Endothelial cell of umbilical vein (primary cell): ENCODE data around the gene U2AF2. TPM values are rescaled to one million over a fixed set of nuclear protein-coding genes. Genes with fewer than 3 reads are reported as not detected.

Source experiments
- BruUV-seq: library from RNA; stranded (reverse); fragments of 400-500 nt; replicated peaks from 2 replicates; lab custom pipeline; 2021; lab: Mats Ljungman, UMichigan
- CTCF ChIA-PET: fragments of 300-600, 350-600 bp; sonication (Branson Sonifier 250); formaldehyde crosslinking; loops from one replicate; lab custom pipeline; 2021; ENCODE audit warnings: antibody characterized with exemption, inconsistent platforms; lab: Charles Lee
- POLR2A ChIA-PET: fragments of 300-600, 350-600 bp; sonication (Branson Sonifier 250); formaldehyde crosslinking; loops from one replicate; lab custom pipeline; 2021; ENCODE audit warnings: antibody characterized with exemption, inconsistent platforms; lab: Charles Lee
- DNase-seq: peaks from one replicate; pipeline ENCODE4 v3.0.0-alpha.2; 2011; ENCODE audit warnings: low read depth, low spot score
- FAIRE-seq: peaks from 2 replicates; lab custom pipeline; 2011; peaks lifted over from hg19 to GRCh38; lab: Jason Lieb, UNC
- H2AFZ ChIP-seq: 2 replicates; pipeline ENCODE4 v1.6.0; 2012; ENCODE audit warnings: low read depth, low read length, control low read depth, inconsistent platforms
- H3K27ac ChIP-seq: 2 replicates; pipeline ENCODE4 v1.5.1; 2011; ENCODE audit warnings: low read depth, mild to moderate bottlenecking, control low read depth, low read length, moderate library complexity; ENCODE audit not compliant: insufficient read depth
- H3K27me3 ChIP-seq, 2 experiments: 2 replicates each; pipeline versions ENCODE4 v1.6.0 to v1.6.1; 2011; ENCODE audit warnings: low read length in 2 of 2, mixed read lengths in 1 of 2; ENCODE audit not compliant: control insufficient read depth in 2 of 2, insufficient read depth in 2 of 2
- H3K36me3 ChIP-seq, 2 experiments: 2 replicates in 1 of 2; 3 replicates in 1 of 2; pipeline ENCODE4 v1.5.1; 2011; ENCODE audit warnings: low read length in 2 of 2, mild to moderate bottlenecking in 1 of 2, moderate library complexity in 1 of 2; ENCODE audit not compliant: control insufficient read depth in 2 of 2, insufficient read depth in 2 of 2; ENCODE audit errors: extremely low read depth in 1 of 2
- H3K4me1 ChIP-seq: 3 replicates; pipeline ENCODE4 v1.5.1; 2011; ENCODE audit warnings: mild to moderate bottlenecking, low read length; ENCODE audit not compliant: control insufficient read depth, insufficient read depth; ENCODE audit errors: extremely low read depth
- H3K4me2 ChIP-seq: 2 replicates; pipeline ENCODE4 v1.6.1; 2011; ENCODE audit warnings: low read length, control low read depth, mixed read lengths; ENCODE audit not compliant: insufficient read depth
- H3K4me3 ChIP-seq, 3 experiments: fragments of 200-600 bp in 1 of 3; sonication (generic), shearing (Covaris generic) in 1 of 3; replicated peaks in 1 of 3; 2 replicates each; pipeline ENCODE4 v1.5.1; 2011 to 2016; ENCODE audit warnings: control low read depth in 3 of 3, low read length in 3 of 3, mild to moderate bottlenecking in 2 of 3, inconsistent platforms in 1 of 3, low read depth in 1 of 3, moderate library complexity in 1 of 3; ENCODE audit not compliant: insufficient read depth in 1 of 3
- H3K79me2 ChIP-seq: 2 replicates; pipeline ENCODE4 v1.6.0; 2012; ENCODE audit warnings: low read length, inconsistent platforms; ENCODE audit not compliant: control insufficient read depth, insufficient read depth
- H3K9ac ChIP-seq: replicated peaks from 2 replicates; pipeline ENCODE3; 2011; ENCODE audit warnings: low read length, control low read depth; ENCODE audit not compliant: insufficient read depth; ENCODE audit errors: extremely low read depth
- H3K9me1 ChIP-seq: replicated peaks from 3 replicates; pipeline ENCODE4 v1.6.0; 2011; ENCODE audit warnings: mild to moderate bottlenecking, low read length; ENCODE audit not compliant: control insufficient read depth, insufficient read depth; ENCODE audit errors: extremely low read depth
- H3K9me3 ChIP-seq: replicated peaks from 2 replicates; pipeline ENCODE4 v1.5.1; 2012; ENCODE audit warnings: low read length, inconsistent platforms; ENCODE audit not compliant: control insufficient read depth, insufficient read depth
- H4K20me1 ChIP-seq: replicated peaks from 2 replicates; pipeline ENCODE3; 2011; ENCODE audit warnings: mild to moderate bottlenecking, low read length; ENCODE audit not compliant: control insufficient read depth, insufficient read depth; ENCODE audit errors: extremely low read depth
- EZH2 ChIP-seq: IDR thresholded peaks from 2 replicates; pipeline ENCODE4 v1.6.1; 2012; ENCODE audit warnings: borderline replicate concordance, low read depth, mild to moderate bottlenecking, moderate library complexity, low read length, inconsistent platforms; ENCODE audit not compliant: severe bottlenecking
- FOS ChIP-seq: IDR thresholded peaks from 2 replicates; pipeline ENCODE4 v1.6.1; 2011; ENCODE audit warnings: mild to moderate bottlenecking, low read length, moderate library complexity, borderline replicate concordance; ENCODE audit not compliant: insufficient read depth
- GATA2 ChIP-seq: IDR thresholded peaks from 2 replicates; pipeline ENCODE4 v1.7.0; 2011; ENCODE audit warnings: low read depth, mild to moderate bottlenecking, moderate library complexity, mixed read lengths, low read length; ENCODE audit not compliant: insufficient read length, insufficient read depth
- JUN ChIP-seq: IDR thresholded peaks from 2 replicates; pipeline ENCODE4 v1.6.1; 2011; ENCODE audit warnings: borderline replicate concordance, low read depth; ENCODE audit not compliant: insufficient read length, insufficient read depth
- MYC ChIP-seq: IDR thresholded peaks from one replicate; pipeline ENCODE4 v1.6.1; 2011; ENCODE audit warnings: mild to moderate bottlenecking, low read depth, low read length
- POLR2A ChIP-seq: IDR thresholded peaks from 2 replicates; pipeline ENCODE4 v1.6.1; 2012; ENCODE audit warnings: low read depth, mild to moderate bottlenecking, control low read depth, low read length
- POLR2AphosphoS5 ChIP-seq: IDR thresholded peaks from 2 replicates; pipeline ENCODE4 v1.6.1; 2012; ENCODE audit warnings: low read depth, mild to moderate bottlenecking, control low read depth, low read length, moderate library complexity; ENCODE audit not compliant: insufficient read depth
- dilution Hi-C: fragments of 300-500 bp; cut with MboI; formaldehyde crosslinking; loops from one replicate; pipeline ENCODE4 v1.15.0; 2019; ENCODE audit warnings: low sequenced_read_pairs; ENCODE audit not compliant: extremely low pct_ligation_motif_present
- intact Hi-C: fragments of 100-400 bp; cut with micrococcal nuclease; formaldehyde crosslinking; loops from one replicate; pipeline ENCODE4 v1.10.0; 2022
- polyA plus RNA-seq, 4 experiments: library from polyadenylated mRNA; depleted of rRNA in 3 of 4; stranded (reverse) in 3 of 4; unstranded in 1 of 4; fragments of >200 nt; gene quantifications; 2 replicates each; pipeline versions ENCODE4 v1.2.1 to v1.2.3, GENCODE V29; 2011 to 2012; ENCODE audit warnings: missing spikeins in 1 of 4
- total RNA-seq: library from RNA; stranded (reverse); gene quantifications from 2 replicates; pipeline ENCODE4 v1.2.3, GENCODE V29; 2021
- TF ChIP-seq, protein P1 (sequence below), 2 donors: IDR thresholded peaks; 1 replicate in 1 of 2; 2 replicates in 1 of 2; pipeline ENCODE4 v1.5.1; 2011; ENCODE audit warnings: low read length in 2 of 2, mild to moderate bottlenecking in 2 of 2, moderate library complexity in 2 of 2, control low read depth in 1 of 2, inconsistent platforms in 1 of 2, low read depth in 1 of 2; ENCODE audit not compliant: insufficient read depth in 1 of 2; ENCODE audit errors: extremely low read depth in 1 of 2
- TF ChIP-seq, protein P2 (sequence below): IDR thresholded peaks from 2 replicates; pipeline ENCODE4 v1.6.1; 2011; ENCODE audit not compliant: insufficient read depth, insufficient read length

Gene U2AF2
- total and polyA plus RNA-seq, 2 donors (not counting 3 experiments of a cell fraction or from before 2014, with no cell fraction given), result 183 to 259 TPM

DNA sequence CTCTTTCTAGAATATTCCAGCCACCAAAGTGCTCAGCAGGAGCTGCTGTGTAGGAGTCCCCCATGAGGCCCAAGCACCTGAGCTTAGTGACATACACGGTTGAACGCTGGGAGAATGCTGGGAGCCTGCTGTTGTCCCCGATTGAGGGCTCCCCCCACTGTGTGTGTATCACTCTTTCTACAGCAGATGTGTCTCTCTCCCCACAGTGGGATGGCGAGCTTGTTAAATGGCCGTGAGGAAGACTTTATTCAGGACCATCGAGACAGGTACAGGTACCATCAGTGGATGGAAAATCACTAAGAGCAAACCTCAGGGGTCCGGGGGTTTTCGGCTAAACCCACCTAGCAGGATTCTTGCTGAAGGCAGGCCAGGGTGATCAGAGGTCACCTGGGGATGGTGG, 42.9 kb downstream of the U2AF2 start:
- no peaks in the 10 kb centered on the region for H3K9me1 ChIP-seq
- TF ChIP-seq GATA2, result no peak
- TF ChIP-seq JUN, result no peak
- TF ChIP-seq POLR2A, result no peak
- TF ChIP-seq EZH2, result no peak
- no peak for TF ChIP-seq FOS
- TF ChIP-seq MYC, result no peak
- no peak for TF ChIP-seq POLR2AphosphoS5
- TF ChIP-seq, protein P1, sequence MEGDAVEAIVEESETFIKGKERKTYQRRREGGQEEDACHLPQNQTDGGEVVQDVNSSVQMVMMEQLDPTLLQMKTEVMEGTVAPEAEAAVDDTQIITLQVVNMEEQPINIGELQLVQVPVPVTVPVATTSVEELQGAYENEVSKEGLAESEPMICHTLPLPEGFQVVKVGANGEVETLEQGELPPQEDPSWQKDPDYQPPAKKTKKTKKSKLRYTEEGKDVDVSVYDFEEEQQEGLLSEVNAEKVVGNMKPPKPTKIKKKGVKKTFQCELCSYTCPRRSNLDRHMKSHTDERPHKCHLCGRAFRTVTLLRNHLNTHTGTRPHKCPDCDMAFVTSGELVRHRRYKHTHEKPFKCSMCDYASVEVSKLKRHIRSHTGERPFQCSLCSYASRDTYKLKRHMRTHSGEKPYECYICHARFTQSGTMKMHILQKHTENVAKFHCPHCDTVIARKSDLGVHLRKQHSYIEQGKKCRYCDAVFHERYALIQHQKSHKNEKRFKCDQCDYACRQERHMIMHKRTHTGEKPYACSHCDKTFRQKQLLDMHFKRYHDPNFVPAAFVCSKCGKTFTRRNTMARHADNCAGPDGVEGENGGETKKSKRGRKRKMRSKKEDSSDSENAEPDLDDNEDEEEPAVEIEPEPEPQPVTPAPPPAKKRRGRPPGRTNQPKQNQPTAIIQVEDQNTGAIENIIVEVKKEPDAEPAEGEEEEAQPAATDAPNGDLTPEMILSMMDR (IDR thresholded peaks at IDR 0.05; ENCODE audit: extremely low read depth in 1 of 2, insufficient read depth in 1 of 2, low read depth in 1 of 2, low read length in 2 of 2), result no peak
- TF ChIP-seq, protein P2, sequence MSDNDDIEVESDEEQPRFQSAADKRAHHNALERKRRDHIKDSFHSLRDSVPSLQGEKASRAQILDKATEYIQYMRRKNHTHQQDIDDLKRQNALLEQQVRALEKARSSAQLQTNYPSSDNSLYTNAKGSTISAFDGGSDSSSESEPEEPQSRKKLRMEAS, result no peak
- no peak overlapping the region for H3K4me3 ChIP-seq
- ChIA-PET POLR2A (no interaction called here), CTCF (no interaction called here)
- H2AFZ ChIP-seq, result no peak overlapping the region
- intact Hi-C loops (no loop called here), dilution Hi-C loops (no loop called here)
- H3K36me3 ChIP-seq, result peaks cover 2 to 37% of the 10 kb centered on the region in 2 experiments
- no peaks in the 10 kb centered on the region for H3K4me1 ChIP-seq
- no peaks in the 10 kb centered on the region for H4K20me1 ChIP-seq
- BruUV-seq, result no TSS peak
- H3K27me3 ChIP-seq, result no peaks in the 10 kb centered on the region
- no peak overlapping the region for H3K27ac ChIP-seq
- DNase-seq (no peak), FAIRE-seq (no peak)
- no peak overlapping the region for H3K9ac ChIP-seq
- H3K4me2 ChIP-seq, result no peak overlapping the region
- no peaks in the 10 kb centered on the region for H3K9me3 ChIP-seq
- no peaks in the 10 kb centered on the region for H3K79me2 ChIP-seq
